ENCODE results near the gene STRIP1. TPM values are rescaled to one million over a fixed set of nuclear protein-coding genes. Genes with fewer than 3 reads are reported as not detected.

Gene STRIP1
- total and polyA plus RNA-seq, 2 of the 8 experiments (the other 6 are each of a cell fraction or from before 2014, with no cell fraction given): 21.3 to 45.6 TPM

DNA sequence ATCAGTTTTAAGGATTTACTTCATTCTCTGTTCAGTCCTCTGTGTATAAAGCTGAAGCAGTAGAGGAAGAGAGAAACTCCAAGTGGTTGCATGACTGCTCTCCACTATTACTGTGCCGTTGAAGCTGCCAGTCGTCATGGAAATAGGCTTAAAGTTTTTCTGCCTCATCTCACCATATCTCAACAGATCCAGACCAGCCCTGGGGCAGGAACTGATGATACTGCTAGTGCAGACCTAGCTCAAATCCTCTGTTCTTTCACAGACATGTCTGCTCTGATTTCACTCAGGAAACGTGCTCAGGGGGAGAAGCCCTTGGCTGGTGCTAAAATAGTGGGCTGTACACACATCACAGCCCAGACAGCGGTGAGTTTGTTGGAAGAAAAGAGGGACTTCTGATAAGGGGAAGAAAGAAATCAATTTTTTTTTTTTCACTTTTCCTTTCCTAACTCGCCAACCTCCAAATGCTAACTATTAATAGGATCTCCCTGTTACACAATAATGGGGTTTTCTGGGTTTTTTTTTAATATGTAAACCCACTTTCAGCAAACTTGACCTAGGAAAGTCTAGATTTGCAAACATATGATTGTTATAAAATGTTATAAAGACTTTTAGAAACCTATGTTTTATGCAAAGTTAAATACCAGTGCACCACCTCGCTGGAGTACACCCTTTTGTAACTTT is 22.2 kb upstream of the STRIP1 start:
- Histone ChIP-seq H3K4me3 (ENCODE audit: extremely low read depth in 1 of 4, insufficient read depth in 2 of 4, low read depth in 3 of 4, low read length in 4 of 4) (no peak overlapping the region), H4K8ac (ENCODE audit: extremely low read depth, insufficient read depth, low read length) (no peak overlapping the region; the same call in 1 of the 2 replicates), H3K9me3 (ENCODE audit: insufficient read depth in 2 of 2, low read depth in 1 of 2, low read length in 1 of 2) (no peaks in the 10 kb centered on the region), H3K18ac (ENCODE audit: extremely low read depth, low read length) (no peak overlapping the region), H2BK120ac (replicated peaks; ENCODE audit: low read depth, low read length) (no peak overlapping the region), H3K56ac (replicated peaks; ENCODE audit: insufficient read length, low read depth, low read length) (no peak overlapping the region), H3K79me1 (ENCODE audit: low read depth, low read length) (no peaks in the 10 kb centered on the region; the same call in 1 of the 2 replicates), H4K5ac (ENCODE audit: insufficient read length, low read depth, low read length) (no peak overlapping the region), H2BK15ac (ENCODE audit: low read length) (no peak overlapping the region), H3K9ac (replicated peaks in 1 of 4; ENCODE audit: extremely low read depth in 1 of 4, low read depth in 3 of 4, low read length in 3 of 4) (no peak overlapping the region), H3K27me3 (replicated peaks in 1 of 4; ENCODE audit: control insufficient read depth in 3 of 4, extremely low read depth in 1 of 4, insufficient read depth in 3 of 4, low read length in 3 of 4) (no peaks in the 10 kb centered on the region), H3K14ac (ENCODE audit: insufficient read length) (no peak overlapping the region), H2BK5ac (ENCODE audit: low read depth, low read length) (no peak overlapping the region), H3K4me2 (ENCODE audit: insufficient read depth in 1 of 2, low read depth in 2 of 2, low read length in 2 of 2) (no peak overlapping the region), H3K4ac (replicated peaks; ENCODE audit: insufficient read length, low read depth, low read length) (no peak overlapping the region), H3K4me1 (replicated peaks in 1 of 4; ENCODE audit: control insufficient read depth in 3 of 4, insufficient read depth in 4 of 4, low read length in 3 of 4) (peaks cover 0 to 3% (median 1%) of the 10 kb centered on the region in 4 experiments; a peak in 2 of 7 replicates), H2AFZ (ENCODE audit: low read length) (no peak overlapping the region), H3K79me2 (ENCODE audit: control insufficient read depth in 1 of 2, insufficient read depth in 2 of 2, low read length in 2 of 2) (peaks cover 0 to 5% of the 10 kb centered on the region in 2 experiments; a peak in 2 of 4 replicates), H2AK5ac (ENCODE audit: low read depth, low read length) (no peak overlapping the region), H3K23me2 (ENCODE audit: low read depth, low read length) (no peaks in the 10 kb centered on the region), H3K36me3 (ENCODE audit: control insufficient read depth in 2 of 4, insufficient read depth in 4 of 4, low read length in 3 of 4) (peaks cover 22 to 68% (median 54%) of the 10 kb centered on the region in 4 experiments), H3K27ac (ENCODE audit: low read depth, low read length) (no peak overlapping the region), H4K91ac (replicated peaks; ENCODE audit: insufficient read length, low read length) (no peak overlapping the region), H2BK20ac (ENCODE audit: low read length) (no peak overlapping the region), H2BK12ac (ENCODE audit: low read depth, low read length) (no peak overlapping the region), H4K20me1 (replicated peaks in 1 of 2; ENCODE audit: control insufficient read depth in 1 of 2, insufficient read depth in 2 of 2, low read length in 2 of 2) (peaks cover 0 to 5% of the 10 kb centered on the region in 2 experiments), H3K23ac (ENCODE audit: insufficient read length) (no peak overlapping the region)
- DNase-seq (ENCODE audit: low read depth in 1 of 2, low spot score in 2 of 2): no peak
- CTCF ChIA-PET (ENCODE audit: partially characterized antibody): interaction anchor here (0.9 to 3.5 kb wide), 18 partner anchors 10 to 240 kb away, joined by 3 to 39 read pairs (median 7); partner anchors contain the start of genes AHCYL1 and STRIP1
- FAIRE-seq: no peak
- POLR2A ChIA-PET (ENCODE audit: partially characterized antibody): interaction anchor here (0.8 to 0.9 kb wide), 2 partner anchors 22 to 773 kb away, joined by 4 read pairs; partner anchors contain the start of gene STRIP1
- WGBS, 2 experiments (ENCODE audit: extremely low coverage in 1 of 2, insufficient coverage in 1 of 2, insufficient read length in 1 of 2, insufficient replicate concordance in 2 of 2, low coverage in 1 of 2, low lambda C conversion rate in 2 of 2, missing lambda C conversion rate in 1 of 2): 87% methylated on average over 6 of the region's 6 CpGs; no CpG with 5 or more reads in 1 of the 2 experiments
- TF ChIP-seq CHD1 (IDR thresholded peaks at IDR 0.05; ENCODE audit: low read depth, low read length): no peak
- TF ChIP-seq KDM5A (IDR thresholded peaks at IDR 0.05; ENCODE audit: low read length): no peak
- TF ChIP-seq KDM1A (IDR thresholded peaks at IDR 0.05; ENCODE audit: borderline replicate concordance, low read length): no peak
- TF ChIP-seq, protein P1, sequence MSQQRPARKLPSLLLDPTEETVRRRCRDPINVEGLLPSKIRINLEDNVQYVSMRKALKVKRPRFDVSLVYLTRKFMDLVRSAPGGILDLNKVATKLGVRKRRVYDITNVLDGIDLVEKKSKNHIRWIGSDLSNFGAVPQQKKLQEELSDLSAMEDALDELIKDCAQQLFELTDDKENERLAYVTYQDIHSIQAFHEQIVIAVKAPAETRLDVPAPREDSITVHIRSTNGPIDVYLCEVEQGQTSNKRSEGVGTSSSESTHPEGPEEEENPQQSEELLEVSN (IDR thresholded peaks at IDR 0.05): no peak
- no peak for TF ChIP-seq TBP (IDR thresholded peaks at IDR 0.05; ENCODE audit: low read depth, low read length)
- TF ChIP-seq SRF (IDR thresholded peaks at IDR 0.05; ENCODE audit: low read depth, low read length): no peak
- TF ChIP-seq BCL11A (IDR thresholded peaks at IDR 0.05; ENCODE audit: low read depth in 2 of 2, low read length in 2 of 2): no peak
- TF ChIP-seq CREB1 (IDR thresholded peaks at IDR 0.05): no peak
- no peak for TF ChIP-seq TAF1 (IDR thresholded peaks at IDR 0.05; ENCODE audit: low read depth, low read length)
- no peak for TF ChIP-seq TAF7 (optimal IDR thresholded peaks at IDR 0.05; ENCODE audit: borderline replicate concordance, low read depth, low read length)
- no peak for TF ChIP-seq SP2 (IDR thresholded peaks at IDR 0.05; ENCODE audit: low read length)
- TF ChIP-seq ASH2L (IDR thresholded peaks at IDR 0.05; ENCODE audit: low read length): no peak
